HCT116 (cell line): ENCODE results near the gene TMEM201. TPM values are rescaled to one million over a fixed set of nuclear protein-coding genes. Genes with fewer than 3 reads are reported as not detected.

Source experiments
- ATAC-seq: fragments of 200-7000 bp; cut with Tn5 transposase; 2 replicates; pipeline ENCODE4 v1.9.1; 2020; ENCODE audit warnings: mild to moderate bottlenecking, moderate library complexity
- BruUV-seq: library from RNA; stranded (reverse); fragments of 400-500 nt; replicated peaks from 2 replicates; lab custom pipeline; 2021; lab: Mats Ljungman, UMichigan
- CTCF ChIA-PET: fragments of 300-600 bp; sonication (Branson Sonifier 250); formaldehyde crosslinking; loops from one replicate; lab custom pipeline; 2021; ENCODE audit warnings: antibody characterized with exemption; lab: Charles Lee
- POLR2A ChIA-PET: fragments of 300-600, 350-600 bp; sonication (Branson Sonifier 250); formaldehyde crosslinking; loops from one replicate; lab custom pipeline; 2021; ENCODE audit warnings: antibody characterized with exemption; lab: Charles Lee
- RAD21 ChIA-PET, 2 experiments: fragments of 300-600 bp; sonication (Branson Sonifier 250); formaldehyde crosslinking; loops; one replicate each; lab custom pipeline; 2023; ENCODE audit warnings: low total read pairs in 2 of 2; ENCODE audit not compliant: uncharacterized antibody in 2 of 2, unreplicated experiment in 2 of 2, low non-redundant PET in 1 of 2; lab: Charles Lee
- DNase-seq: peaks from one replicate; pipeline ENCODE4 v3.0.0-alpha.2; 2010; ENCODE audit warnings: low read depth, low spot score
- H2AFZ ChIP-seq: fragments of 200-600 bp; shearing (Covaris generic), sonication (generic); 2 replicates; pipeline ENCODE4 v1.6.1; 2017; ENCODE audit warnings: low read depth, mixed run types, mixed read lengths, antibody characterized with exemption, low read length; ENCODE audit not compliant: poor library complexity, severe bottlenecking
- H3K27ac ChIP-seq: 2 replicates; pipeline ENCODE4 v1.5.1; 2012; ENCODE audit warnings: low read depth, low read length
- H3K27me3 ChIP-seq: fragments of 200-600 bp; sonication (generic); 2 replicates; pipeline ENCODE4 v1.6.1; 2016; ENCODE audit warnings: mixed run types, low read length, mixed read lengths; ENCODE audit not compliant: insufficient read depth
- H3K36me3 ChIP-seq, 2 experiments: fragments of 200-500 bp in 1 of 2; fragments of 200-600 bp in 1 of 2; sonication (Bioruptor generic) in 1 of 2; sonication (generic) in 1 of 2; 2 replicates each; pipeline versions ENCODE4 v1.5.1 to v1.6.1; 2014 to 2016; ENCODE audit warnings: low read length in 2 of 2, inconsistent platforms in 1 of 2, mixed read lengths in 1 of 2, mixed run types in 1 of 2; ENCODE audit not compliant: insufficient read depth in 2 of 2, control insufficient read depth in 1 of 2
- H3K4me1 ChIP-seq, 2 experiments: fragments of 200-600 bp in 1 of 2; sonication (generic) in 1 of 2; 2 replicates each; pipeline versions ENCODE4 v1.5.1 to v1.6.1; 2012 to 2017; ENCODE audit warnings: low read length in 2 of 2, inconsistent platforms in 1 of 2, mild to moderate bottlenecking in 1 of 2, mixed read lengths in 1 of 2, mixed run types in 1 of 2, moderate library complexity in 1 of 2; ENCODE audit not compliant: insufficient read depth in 2 of 2, control insufficient read depth in 1 of 2
- H3K4me2 ChIP-seq: fragments of 200-600 bp; sonication (generic); 2 replicates; pipeline ENCODE4 v1.6.1; 2017; ENCODE audit warnings: mixed run types, low read length, mixed read lengths
- H3K4me3 ChIP-seq, 2 experiments: fragments of 200-600 bp in 1 of 2; sonication (generic) in 1 of 2; replicated peaks in 1 of 2; 2 replicates each; pipeline ENCODE4 v1.5.1; 2011 to 2016; ENCODE audit warnings: low read length in 2 of 2, control low read depth in 1 of 2, low read depth in 1 of 2, mild to moderate bottlenecking in 1 of 2, mixed read lengths in 1 of 2, mixed run types in 1 of 2
- H3K79me2 ChIP-seq: fragments of 200-600 bp; sonication (generic); 2 replicates; pipeline ENCODE4 v1.6.1; 2017; ENCODE audit warnings: mild to moderate bottlenecking, mixed run types, low read length, moderate library complexity, mixed read lengths; ENCODE audit not compliant: insufficient read depth
- H3K9ac ChIP-seq: fragments of 200-600 bp; sonication (generic); 2 replicates; pipeline ENCODE4 v1.6.1; 2016; ENCODE audit warnings: low read length, mixed read lengths
- H3K9me2 ChIP-seq: fragments of 200-600 bp; sonication (generic), shearing (Covaris generic); 2 replicates; pipeline ENCODE4 v1.6.1; 2017; ENCODE audit warnings: mixed run types, mild to moderate bottlenecking, moderate library complexity; ENCODE audit not compliant: insufficient read depth
- H3K9me3 ChIP-seq, 2 experiments: fragments of 200-500 bp in 1 of 2; fragments of 200-600 bp in 1 of 2; sonication (Bioruptor generic) in 1 of 2; sonication (generic) in 1 of 2; 2 replicates each; pipeline ENCODE4 v1.6.1; 2014 to 2017; ENCODE audit warnings: low read length in 2 of 2, mixed read lengths in 2 of 2, inconsistent platforms in 1 of 2, low read depth in 1 of 2, mild to moderate bottlenecking in 1 of 2, mixed run types in 1 of 2, moderate library complexity in 1 of 2; ENCODE audit not compliant: control insufficient read depth in 1 of 2, insufficient read depth in 1 of 2
- H4K20me1 ChIP-seq: fragments of 200-600 bp; sonication (generic), shearing (Covaris generic); 2 replicates; pipeline ENCODE4 v1.6.1; 2017; ENCODE audit warnings: mixed run types, mild to moderate bottlenecking, moderate library complexity; ENCODE audit not compliant: insufficient read depth
- ATF3 ChIP-seq: IDR thresholded peaks from 2 replicates; pipeline ENCODE4 v1.6.1; 2012
- EGR1 ChIP-seq: IDR thresholded peaks from 2 replicates; pipeline ENCODE4 v1.6.1; 2012; ENCODE audit warnings: low read depth
- EZH2 ChIP-seq: fragments of 200-600 bp; sonication (generic); IDR thresholded peaks from 2 replicates; pipeline ENCODE4 v1.6.1; 2017; ENCODE audit warnings: antibody characterized with exemption, mixed run types
- EZH2phosphoT487 ChIP-seq: fragments of 200-600 bp; IDR thresholded peaks from 2 replicates; pipeline ENCODE4 v1.6.1; 2018; ENCODE audit warnings: antibody characterized with exemption, borderline replicate concordance
- MAX ChIP-seq: IDR thresholded peaks from 2 replicates; pipeline ENCODE4 v1.6.1; 2012
- POLR2A ChIP-seq: IDR thresholded peaks from 2 replicates; pipeline ENCODE4 v1.7.0; 2011; ENCODE audit warnings: borderline replicate concordance; ENCODE audit not compliant: insufficient read depth, insufficient read length; ENCODE audit errors: extremely low read depth
- RAD21 ChIP-seq: IDR thresholded peaks from 2 replicates; pipeline ENCODE4 v1.6.1; 2012; ENCODE audit warnings: low read depth, mild to moderate bottlenecking
- SIN3A ChIP-seq: IDR thresholded peaks from 2 replicates; pipeline ENCODE4 v1.6.1; 2012; ENCODE audit warnings: low read depth
- SRF ChIP-seq: IDR thresholded peaks from 2 replicates; pipeline ENCODE4 v1.6.1; 2012; ENCODE audit warnings: low read depth
- TCF7L2 ChIP-seq: IDR thresholded peaks from 2 replicates; pipeline ENCODE4 v1.7.0; 2011; ENCODE audit warnings: borderline replicate concordance, inconsistent platforms; ENCODE audit not compliant: insufficient read depth, insufficient read length; ENCODE audit errors: extremely low read depth
- ZBTB33 ChIP-seq: IDR thresholded peaks from 2 replicates; pipeline ENCODE4 v1.6.1; 2011; ENCODE audit warnings: mild to moderate bottlenecking, low read length, moderate library complexity; ENCODE audit not compliant: insufficient replicate concordance; ENCODE audit errors: extremely low read depth
- intact Hi-C: fragments of 100-400 bp; cut with micrococcal nuclease; formaldehyde crosslinking; loops from 2 replicates; pipeline ENCODE4 v1.10.0; 2022
- total RNA-seq: library from RNA; stranded (reverse); gene quantifications from one replicate; pipeline ENCODE4 v1.2.1, GENCODE V29; 2021; ENCODE audit not compliant: unreplicated experiment

Gene TMEM201
- total RNA-seq, 1 experiment from 2014 or later: 27.6 TPM

DNA sequence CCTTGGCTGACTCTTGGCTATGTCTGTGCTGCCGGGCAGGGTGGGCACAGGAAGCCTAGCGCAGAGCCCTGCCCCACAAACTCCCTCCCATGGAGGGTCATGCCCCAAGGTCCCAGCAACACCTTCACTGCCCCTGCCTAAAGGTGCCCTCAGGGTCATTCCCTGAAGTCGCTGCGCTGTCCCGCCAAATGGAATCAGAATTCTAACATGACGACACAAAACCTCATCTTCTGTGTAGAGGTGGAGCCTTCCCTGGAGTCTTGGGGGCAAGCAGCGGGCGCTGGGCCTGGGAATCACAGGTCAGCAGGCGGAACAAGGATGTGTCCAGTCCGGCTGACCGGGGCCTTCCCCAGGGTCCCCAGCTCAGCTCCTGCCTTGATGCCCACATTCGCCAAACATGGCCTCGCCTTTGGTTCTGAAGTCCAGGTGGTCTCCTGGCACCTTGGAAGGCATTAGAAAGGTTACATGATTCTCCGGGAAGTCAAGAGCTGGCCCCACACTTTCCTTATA is 17.3 kb downstream of the TMEM201 start:
- H3K9ac ChIP-seq: no peak overlapping the region
- H3K9me3 ChIP-seq: no peaks in the 10 kb centered on the region
- no peak overlapping the region for H3K27ac ChIP-seq
- peaks cover 3 to 17% of the 10 kb centered on the region in 2 experiments; a peak in 3 of 4 replicates for H3K36me3 ChIP-seq
- DNase-seq: no peak
- intact Hi-C loops: no loop called here
- TF ChIP-seq POLR2A: no peak
- no peak for TF ChIP-seq TCF7L2
- TF ChIP-seq EZH2: no peak
- no peak for TF ChIP-seq ATF3
- TF ChIP-seq MAX: no peak
- TF ChIP-seq RAD21: no peak
- no peak for TF ChIP-seq ZBTB33
- no peak for TF ChIP-seq SIN3A
- TF ChIP-seq EZH2phosphoT487: no peak
- no peak for TF ChIP-seq EGR1
- no peak for TF ChIP-seq SRF
- ChIA-PET RAD21 (no interaction called here), CTCF (no interaction called here), POLR2A (no interaction called here)
- no TSS peak for BruUV-seq
- no peaks in the 10 kb centered on the region for H3K4me1 ChIP-seq
- no peak overlapping the region for H3K4me3 ChIP-seq
- ATAC-seq: no peak
- no peaks in the 10 kb centered on the region for H3K27me3 ChIP-seq
- no peak overlapping the region for H2AFZ ChIP-seq
- H3K9me2 ChIP-seq: no peaks in the 10 kb centered on the region
- no peaks in the 10 kb centered on the region for H3K79me2 ChIP-seq
- H3K4me2 ChIP-seq: no peak overlapping the region
- no peaks in the 10 kb centered on the region for H4K20me1 ChIP-seq
